Left ventricle myocardium superior (tissue), 1 donor: ENCODE data around the gene SMIM45.
"Not testable (repeated sequence)": the region's sequence is repeated elsewhere in the genome, so short reads cannot be mapped to it uniquely, and the experiment has no call there.

Experiments
- ATAC-seq: fragments of 200-7000 bp; cut with Tn5 transposase; one replicate; pipeline ENCODE4 v1.9.1; 2020; ENCODE audit warnings: mild to moderate bottlenecking, moderate library complexity
- DNase-seq: peaks from one replicate; pipeline ENCODE4 v3.0.0-alpha.2; 2020
- intact Hi-C: fragments of 100-400 bp; cut with micrococcal nuclease; formaldehyde crosslinking; loops from one replicate; pipeline ENCODE4 v1.11.0; 2022
- donor health status: DM: no; HTN: yes; CAD: no; lungs with severe emphysema.

The SMIM45 gene

DNA sequence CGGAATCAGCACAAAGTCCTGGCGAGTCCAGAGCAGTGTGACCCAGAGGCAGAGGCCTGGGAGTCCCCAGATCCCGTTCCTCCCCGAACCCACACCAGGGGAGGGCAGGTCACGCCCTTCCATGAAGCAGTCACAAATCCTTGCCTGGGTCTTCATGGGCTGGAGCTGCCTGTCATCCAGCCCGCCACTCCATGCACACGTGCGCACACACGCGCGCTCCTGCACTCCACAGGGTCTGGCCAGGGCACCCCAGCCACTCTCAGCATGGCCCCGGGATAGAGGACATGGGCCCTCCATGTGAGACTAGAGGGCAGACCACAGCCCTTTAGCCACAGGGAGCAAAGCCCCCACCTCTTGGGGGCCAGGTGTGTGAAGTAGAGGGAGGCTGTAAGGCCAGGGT is 19.6 kb upstream of the SMIM45 start:
- no peak for DNase-seq
- intact Hi-C loops, result no loop called here
- no peak for ATAC-seq

GRCh38 chr22:41933411-41934177 is 18.4 kb upstream of the SMIM45 start:
- intact Hi-C loops, result no loop called here
- ATAC-seq, result no peak
- DNase-seq, result no peak

DNA sequence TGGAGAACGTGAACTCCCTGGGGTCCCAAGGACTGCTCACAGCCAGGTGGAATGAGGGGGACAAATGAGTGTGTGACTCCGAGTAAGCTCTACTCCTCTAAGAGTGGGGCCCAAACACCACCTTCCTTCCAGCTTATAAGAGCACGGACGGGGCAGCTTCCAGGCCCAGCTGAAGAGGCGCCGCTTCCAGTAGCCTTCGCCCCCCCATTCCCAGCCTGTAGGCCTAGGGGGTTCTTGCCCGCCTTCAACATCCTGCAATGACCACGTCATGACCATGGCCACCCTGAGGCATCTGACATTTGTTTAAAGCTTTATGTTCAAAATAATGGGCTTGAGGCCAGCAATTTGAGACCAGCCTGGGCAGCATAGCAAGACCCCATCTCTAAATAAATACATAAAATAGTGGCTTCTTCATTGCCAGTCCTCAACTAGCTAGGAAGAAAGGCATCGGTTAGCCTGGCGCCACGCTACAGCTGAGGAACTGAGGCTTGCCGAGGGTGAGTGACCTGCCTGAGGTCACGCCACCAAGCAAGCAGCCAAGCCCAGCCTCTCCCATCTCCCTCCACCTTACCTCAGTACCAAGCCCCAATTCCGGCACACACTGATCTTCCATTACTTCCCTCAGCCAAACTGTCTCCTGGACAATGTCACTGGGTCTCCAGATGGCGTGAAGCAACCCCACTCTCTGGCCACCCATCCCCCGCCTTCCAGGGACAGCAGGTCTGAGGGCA is 17.5 kb upstream of the SMIM45 start:
- DNase-seq, result no peak
- ATAC-seq, result peak; percentile 59
- intact Hi-C loops, result no loop called here

DNA sequence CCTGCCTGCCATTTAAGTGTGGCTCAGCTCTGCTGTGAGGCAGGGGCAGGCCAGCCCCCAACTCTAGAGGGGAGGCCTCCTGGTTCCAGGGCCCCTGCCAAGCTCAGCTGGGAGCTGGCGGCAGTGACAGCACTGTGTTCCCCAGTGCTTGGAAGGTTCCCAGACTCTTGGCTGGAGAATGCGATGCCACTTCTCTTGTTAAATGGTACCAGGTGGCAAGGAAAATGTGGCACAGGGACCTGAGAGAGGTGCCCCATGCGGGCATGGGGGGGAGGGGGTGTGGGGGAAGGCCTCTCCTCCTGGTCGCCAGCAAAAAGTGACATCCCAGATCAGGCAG is 17.0 kb upstream of the SMIM45 start:
- ATAC-seq (peak; percentile 85), DNase-seq (peak; percentile 76)
- intact Hi-C loops, result no loop called here

GRCh38 chr22:41935509-41935908 is 16.4 kb upstream of the SMIM45 start:
- ATAC-seq, result no peak
- no peak for DNase-seq
- intact Hi-C loops, result no loop called here

DNA sequence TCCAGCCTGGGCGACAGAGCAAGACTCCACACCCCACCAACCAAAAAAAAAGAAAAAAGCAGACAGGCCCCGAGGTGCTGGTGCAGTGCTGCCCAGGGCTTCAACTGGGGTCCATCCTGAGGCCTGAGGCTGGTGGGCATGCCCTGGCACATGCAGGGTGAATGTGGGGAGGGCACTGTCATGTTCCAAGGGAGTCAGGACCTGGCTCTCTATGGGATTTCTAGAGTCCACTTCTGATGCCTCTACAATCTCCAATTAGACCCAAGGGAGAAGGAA is 15.1 kb upstream of the SMIM45 start:
- no peak for ATAC-seq
- no peak for DNase-seq
- intact Hi-C loops, result no loop called here

DNA sequence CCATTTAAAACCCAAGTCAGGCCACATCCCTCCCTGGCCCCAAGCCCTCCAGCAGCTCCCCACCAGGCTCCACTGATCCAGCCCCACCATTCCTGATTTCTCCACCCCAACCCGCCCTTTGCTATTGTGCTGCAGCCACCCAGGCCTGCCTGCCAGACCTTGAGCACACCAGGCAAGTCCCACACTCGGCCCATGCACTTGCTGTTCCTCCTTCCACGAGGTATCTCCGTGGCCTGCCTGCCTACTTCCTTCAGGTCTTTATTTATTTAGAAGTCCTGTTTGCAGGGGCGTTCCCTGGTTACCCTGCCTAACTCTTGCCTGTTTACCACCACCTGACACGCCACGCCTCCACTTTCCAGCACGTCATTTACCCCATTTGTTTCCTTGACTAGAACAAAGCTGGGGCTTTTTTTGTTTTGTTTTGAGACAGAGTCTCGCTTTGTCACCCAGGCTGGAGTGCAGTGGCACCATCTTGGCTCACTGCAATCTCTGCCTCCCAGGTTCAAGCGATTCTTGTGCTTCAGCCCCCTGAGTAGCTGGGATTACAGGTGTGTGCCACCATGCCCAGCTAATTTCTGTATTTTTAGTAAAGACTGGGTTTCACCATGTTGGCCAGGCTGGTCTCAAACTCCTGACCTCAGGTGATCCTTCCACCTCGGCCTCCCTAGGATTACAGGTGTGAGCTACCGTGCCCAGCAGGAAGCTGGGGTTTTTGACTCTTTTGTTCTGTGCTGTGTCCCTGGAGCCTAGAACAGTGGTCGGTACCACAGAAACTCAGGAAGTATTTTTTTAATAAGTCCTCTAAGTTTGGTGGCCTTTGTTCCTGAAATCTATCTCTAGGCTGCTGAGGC is 11.7 kb upstream of the SMIM45 start:
- intact Hi-C loops, result loop anchor here (5.0 kb wide), 1 partner anchor 248 kb away; no protein-coding TSS in a partner anchor
- ATAC-seq (no peak), DNase-seq (no peak)

- DNase-seq (peak; percentile 90), ATAC-seq (peak; percentile 81)
- intact Hi-C loops, result loop anchor here (5.0 kb wide), 1 partner anchor 249 kb away; no protein-coding TSS in a partner anchor
Measured at GRCh38 chr22:41940832-41941765, 10.9 kb upstream of the SMIM45 start.

DNA sequence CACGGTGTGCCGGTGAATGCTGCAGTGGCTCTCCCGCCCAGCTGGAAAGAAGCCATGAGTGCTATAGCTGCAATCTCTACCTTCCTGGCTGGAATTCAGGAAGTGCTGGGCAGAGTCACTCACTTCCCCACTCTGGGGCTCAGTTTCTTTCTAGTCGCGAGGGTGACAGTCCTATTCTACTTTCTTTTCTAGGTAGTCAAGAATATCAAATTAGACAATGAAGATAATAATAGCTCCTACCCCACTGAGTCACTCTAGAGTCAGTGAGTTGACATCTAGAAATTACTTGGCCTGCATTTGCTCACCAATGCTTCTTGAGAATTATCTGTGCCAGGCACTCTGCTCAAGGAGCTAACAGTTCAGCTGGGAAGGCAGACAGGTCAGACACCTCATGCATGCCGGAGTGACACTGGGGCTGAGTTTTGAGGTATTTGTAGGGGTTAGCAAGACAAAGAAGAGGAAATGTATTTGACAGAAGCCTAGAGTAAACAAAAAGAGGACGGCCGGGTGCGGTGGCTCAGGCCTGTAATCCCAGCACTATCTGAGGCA is 8.2 kb upstream of the SMIM45 start:
- ATAC-seq (no peak), DNase-seq (no peak)
- intact Hi-C loops, result loop anchor here (5.0 kb wide), 1 partner anchor 251 kb away; no protein-coding TSS in a partner anchor

DNA sequence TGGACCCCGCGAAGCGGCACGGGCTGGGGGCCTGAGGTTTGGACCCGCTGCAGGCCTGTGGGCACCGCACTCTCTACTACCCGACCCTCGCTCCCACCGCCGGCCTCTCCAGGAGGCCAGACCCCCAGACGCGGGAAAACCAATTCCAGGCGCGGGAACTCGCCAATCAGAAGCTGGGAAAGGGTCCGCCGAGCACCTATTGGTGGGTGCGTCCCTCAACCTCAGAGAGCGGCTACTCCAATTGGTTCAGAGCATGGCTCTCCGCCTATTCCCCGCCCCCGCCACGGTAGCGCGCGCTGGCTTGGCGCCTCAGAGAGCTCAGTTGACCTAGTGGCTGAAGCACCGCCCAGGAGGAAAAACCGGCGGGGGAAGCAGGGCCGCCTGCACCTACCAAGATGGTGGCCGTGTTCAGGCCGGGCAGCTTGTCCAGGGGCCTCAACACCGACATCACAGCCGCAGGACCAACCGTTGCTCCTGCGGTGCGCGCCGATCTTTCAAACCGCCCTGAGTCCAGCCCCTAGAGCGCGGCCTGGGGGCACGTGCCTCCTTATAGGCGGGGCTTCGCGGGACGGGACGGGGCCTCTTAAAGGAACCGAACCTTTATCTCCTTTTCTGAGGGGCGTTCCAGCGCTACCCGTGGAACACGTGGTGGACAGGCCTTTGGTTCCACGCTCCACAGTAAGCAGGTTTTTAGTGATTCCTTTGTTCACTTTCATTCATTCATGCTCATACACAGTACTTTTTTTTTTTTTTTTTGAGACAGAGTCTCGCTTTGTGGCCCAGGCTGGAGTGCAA is 5.1 kb upstream of the SMIM45 start, which contains the start of gene CENPM:
TSS of gene CENPM (minus strand) at position 524 of the 795 bp plus-strand sequence. CDS start at position 448, 76 bp downstream.
- ATAC-seq (peak; percentile 98), DNase-seq (peak; percentile 93)
- intact Hi-C loops, result loop anchor here (5.0 kb wide), 1 partner anchor 125 kb away; no protein-coding TSS in a partner anchor

GRCh38 chr22:41947424-41948080 is 4.4 kb upstream of the SMIM45 start:
- ATAC-seq (no peak), DNase-seq (no peak)
- intact Hi-C loops, result loop anchor here (5.0 kb wide), 1 partner anchor 125 kb away; no protein-coding TSS in a partner anchor

GRCh38 chr22:41948142-41948541 is 3.8 kb upstream of the SMIM45 start:
- ATAC-seq (no peak), DNase-seq (no peak)
- intact Hi-C loops, result loop anchor here (5.0 kb wide), 1 partner anchor 126 kb away; no protein-coding TSS in a partner anchor

GRCh38 chr22:41948928-41949296 is 3.0 kb upstream of the SMIM45 start:
- not testable (repeated sequence) for DNase-seq, ATAC-seq
- intact Hi-C loops, result loop anchor here (5.0 kb wide), 1 partner anchor 127 kb away; no protein-coding TSS in a partner anchor

GRCh38 chr22:41949297-41949965 is 2.5 kb upstream of the SMIM45 start:
- intact Hi-C loops, result loop anchor here (5.0 kb wide), 1 partner anchor 127 kb away; no protein-coding TSS in a partner anchor

GRCh38 chr22:41952713-41953112 is 763 bp downstream of the SMIM45 start:
- ATAC-seq, result no peak
- intact Hi-C loops, result no loop called here
- DNase-seq, result no peak

More at GRCh38 chr22:41949297-41949965, 2.5 kb upstream of the SMIM45 start:
- ATAC-seq, result no peak
- no peak for DNase-seq

DNA sequence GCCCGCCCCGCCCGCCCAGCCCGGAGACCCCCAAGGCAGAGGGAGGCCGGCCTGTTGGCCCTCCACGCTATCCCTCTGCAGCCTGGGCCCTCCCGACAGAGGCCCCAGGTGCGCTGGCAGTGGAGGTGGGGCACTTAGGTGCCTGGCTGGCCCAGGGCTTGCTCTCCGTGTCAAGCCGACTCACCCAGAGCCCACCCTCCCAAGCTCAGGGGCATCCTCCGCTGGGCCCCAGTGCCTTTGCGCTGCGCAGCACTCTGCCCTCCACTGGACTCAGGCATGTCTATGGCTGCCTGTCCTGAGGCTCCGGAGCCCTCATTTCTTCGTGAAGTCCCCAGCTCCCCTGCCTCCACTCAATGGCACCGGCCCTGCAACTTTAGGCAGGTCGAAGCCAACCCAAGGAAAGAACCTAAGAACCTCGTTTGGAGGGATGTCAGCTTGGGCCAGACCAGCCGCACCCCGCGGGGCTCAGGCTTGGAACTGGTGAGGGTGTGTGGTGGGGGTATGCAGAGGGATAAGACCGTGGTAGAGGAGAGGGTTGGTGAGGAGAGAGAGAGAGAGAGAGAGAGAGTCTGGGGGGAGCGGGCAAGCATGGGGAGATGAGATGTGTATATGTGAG is 6.1 kb downstream of the SMIM45 start:
- DNase-seq (no peak), ATAC-seq (peak; percentile 24)
- intact Hi-C loops, result no loop called here
